AG04450 (cell line): ENCODE measurements around the gene AATK. TPM values are rescaled to one million over a fixed set of nuclear protein-coding genes. Genes with fewer than 3 reads are reported as not detected.

Source experiments
- CTCF ChIA-PET: fragments of 300-600, 350-600 bp; formaldehyde crosslinking; extraction: SDS; loops from one replicate; lab custom pipeline; 2022; ENCODE audit warnings: antibody characterized with exemption, inconsistent platforms; lab: Charles Lee
- POLR2A ChIA-PET: fragments of 350-600 bp; formaldehyde crosslinking; extraction: SDS; loops from one replicate; lab custom pipeline; 2021; ENCODE audit warnings: antibody characterized with exemption, inconsistent platforms; lab: Yijun Ruan, JAX
- DNase-seq: peaks from one replicate; pipeline ENCODE4 v3.0.0-alpha.2; 2011; ENCODE audit warnings: low read depth, low spot score
- H3K27ac ChIP-seq: one replicate; pipeline ENCODE4 v1.5.1; 2012; ENCODE audit warnings: low read depth, low read length, control low read depth
- H3K27me3 ChIP-seq: one replicate; pipeline ENCODE4 v1.6.0; 2012; ENCODE audit warnings: low read length; ENCODE audit not compliant: control insufficient read depth, insufficient read depth
- H3K4me3 ChIP-seq: 2 replicates; pipeline ENCODE4 v1.5.1; 2011; ENCODE audit warnings: mild to moderate bottlenecking, low read depth, low read length, control low read depth
- H3K9me3 ChIP-seq: 2 replicates; pipeline ENCODE4 v1.5.1; 2012; ENCODE audit warnings: low read length; ENCODE audit not compliant: control insufficient read depth, insufficient read depth
- CTCF ChIP-seq: IDR thresholded peaks from 2 replicates; pipeline ENCODE4 v1.5.1; 2011; ENCODE audit warnings: low read depth, low read length, control low read depth, inconsistent platforms
- polyA plus RNA-seq: library from polyadenylated mRNA; depleted of rRNA; stranded (reverse); fragments of >200 nt; gene quantifications from 2 replicates; pipeline ENCODE4 v1.2.3, GENCODE V29; 2011

Gene AATK
- polyA plus RNA-seq, 1 experiment, result 0.16 TPM

- Histone ChIP-seq H3K27ac (no peak overlapping the region), H3K4me3 (no peak overlapping the region), H3K9me3 (no peaks in the 10 kb centered on the region; the same call in 1 of the 2 replicates), H3K27me3 (peaks cover 25% of the 10 kb centered on the region)
- ChIA-PET CTCF (no interaction called here), POLR2A (no interaction called here)
- no peak for DNase-seq
- no peak for TF ChIP-seq CTCF
These were observed 6.3 kb downstream of the AATK start for GRCh38 chr17:81159611-81160265.

GRCh38 chr17:81158688-81159590 lies 7.1 kb downstream of the AATK start:
- DNase-seq, result no peak
- ChIA-PET CTCF (no interaction called here), POLR2A (no interaction called here)
- H3K4me3 ChIP-seq, result no peak overlapping the region
- peaks cover 20% of the 10 kb centered on the region for H3K27me3 ChIP-seq
- no peak for TF ChIP-seq CTCF
- H3K9me3 ChIP-seq, result no peaks in the 10 kb centered on the region; the same call in 1 of the 2 replicates
- no peak overlapping the region for H3K27ac ChIP-seq

GRCh38 chr17:81157848-81158687 lies 8.0 kb downstream of the AATK start:
- no peak for TF ChIP-seq CTCF
- ChIA-PET CTCF (interaction anchor here (1.6 kb wide), 1 partner anchor 15 kb away, joined by 3 read pairs; no protein-coding TSS in a partner anchor), POLR2A (no interaction called here)

GRCh38 chr17:81156866-81157805 lies 8.9 kb downstream of the AATK start:
- H3K9me3 ChIP-seq, result no peaks in the 10 kb centered on the region; the same call in 1 of the 2 replicates
- peaks cover 13% of the 10 kb centered on the region for H3K27me3 ChIP-seq
- no peak overlapping the region for H3K4me3 ChIP-seq
- TF ChIP-seq CTCF, result no peak
- ChIA-PET CTCF (interaction anchor here (1.6 kb wide), 1 partner anchor 14 kb away, joined by 3 read pairs; no protein-coding TSS in a partner anchor), POLR2A (no interaction called here)
- DNase-seq, result no peak
- H3K27ac ChIP-seq, result no peak overlapping the region

More at GRCh38 chr17:81157848-81158687, 8.0 kb downstream of the AATK start:
- DNase-seq, result no peak
- Histone ChIP-seq H3K27ac (no peak overlapping the region), H3K27me3 (peaks cover 13% of the 10 kb centered on the region), H3K4me3 (no peak overlapping the region), H3K9me3 (no peaks in the 10 kb centered on the region; the same call in 1 of the 2 replicates)
